IPS DF 6.9 (cell line): ENCODE results near the gene NSMCE1.

Experiments
- DNase-seq: peaks from one replicate; pipeline ENCODE4 v3.0.0-alpha.2; 2013; ENCODE audit warnings: low read depth, low spot score
- H3K27ac ChIP-seq: one replicate; pipeline ENCODE4 v1.5.1; 2013; ENCODE audit warnings: low read length, control low read depth
- H3K27me3 ChIP-seq: 2 replicates; pipeline ENCODE4 v1.6.1; 2013; ENCODE audit warnings: mild to moderate bottlenecking, low read length; ENCODE audit not compliant: control insufficient read depth, insufficient read depth
- H3K36me3 ChIP-seq: 2 replicates; pipeline ENCODE4 v1.6.1; 2013; ENCODE audit warnings: low read length; ENCODE audit not compliant: control insufficient read depth, insufficient read depth
- H3K4me1 ChIP-seq: 2 replicates; pipeline ENCODE4 v1.6.1; 2013; ENCODE audit warnings: low read length; ENCODE audit not compliant: control insufficient read depth, insufficient read depth
- H3K4me3 ChIP-seq: 2 replicates; pipeline ENCODE4 v1.5.1; 2013; ENCODE audit warnings: mild to moderate bottlenecking, low read length
- H3K9me3 ChIP-seq: 2 replicates; pipeline ENCODE4 v1.6.1; 2013; ENCODE audit warnings: low read length, inconsistent platforms; ENCODE audit not compliant: control insufficient read depth, insufficient read depth
- WGBS: extraction: QIAGEN DNeasy Blood & Tissue Kit; methylation state at CpG from one replicate; pipeline ENCODE4 v1.1.7; 2013; ENCODE audit warnings: mixed read lengths, missing lambda C conversion rate; ENCODE audit not compliant: insufficient read length, insufficient coverage; 5-methylcytosine and 5-hydroxymethylcytosine counted together

The NSMCE1 gene

GRCh38 chr16:27224271-27224737 lies 44.3 kb downstream of the NSMCE1 start:
- no peak for DNase-seq
- Histone ChIP-seq H3K27me3 (no peaks in the 10 kb centered on the region), H3K27ac (no peak overlapping the region), H3K4me3 (no peak overlapping the region), H3K9me3 (no peaks in the 10 kb centered on the region), H3K4me1 (no peaks in the 10 kb centered on the region), H3K36me3 (no peaks in the 10 kb centered on the region; the same call in 1 of the 2 replicates)
- WGBS: no CpG with 5 or more reads among the region's 14 CpGs

DNA sequence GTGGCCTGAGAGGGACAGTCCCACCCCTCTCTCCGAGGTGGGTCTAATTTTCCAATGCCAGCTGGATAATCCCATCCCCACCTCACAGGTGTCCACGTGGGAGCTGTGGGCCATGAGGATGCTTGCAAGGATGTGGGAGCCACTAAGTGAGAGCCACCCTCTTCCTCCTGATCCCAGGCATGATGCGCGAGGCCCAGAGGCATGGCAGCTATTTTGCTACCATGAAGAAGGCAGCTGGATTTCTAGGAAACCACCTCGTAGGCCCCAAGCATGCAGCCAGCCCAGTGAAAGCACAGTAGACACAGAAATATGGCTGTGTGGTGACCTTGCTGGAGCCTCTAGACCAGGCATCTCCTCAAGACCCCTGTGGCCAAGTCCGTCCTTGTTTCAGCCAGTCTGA lies 44.9 kb downstream of the NSMCE1 start:
- WGBS: no CpG with 5 or more reads among the region's 6 CpGs
- H3K9me3 ChIP-seq: no peaks in the 10 kb centered on the region
- no peak overlapping the region for H3K27ac ChIP-seq
- no peak for DNase-seq
- H3K36me3 ChIP-seq: no peaks in the 10 kb centered on the region; the same call in 1 of the 2 replicates
- H3K27me3 ChIP-seq: no peaks in the 10 kb centered on the region
- H3K4me1 ChIP-seq: no peaks in the 10 kb centered on the region
- no peak overlapping the region for H3K4me3 ChIP-seq

DNA sequence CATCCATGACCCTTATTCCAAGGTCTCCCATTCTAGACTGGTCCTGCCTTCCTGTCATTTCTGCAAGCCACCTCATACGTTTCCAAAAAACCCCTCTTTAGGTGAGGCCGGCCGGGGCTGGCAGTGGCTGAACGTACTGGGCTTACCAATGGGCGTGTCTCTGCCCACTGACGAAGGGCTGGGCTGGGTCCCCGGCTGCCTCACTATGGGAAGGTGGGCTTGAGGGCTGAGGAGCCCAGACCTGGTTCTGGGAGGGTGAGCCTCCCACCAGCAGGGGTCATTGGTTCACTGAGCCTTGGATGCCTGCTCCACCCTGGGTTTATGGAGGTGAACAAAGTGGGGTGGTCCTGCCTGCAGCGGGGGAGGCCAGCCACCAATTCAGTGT lies 45.4 kb downstream of the NSMCE1 start:
- H3K27ac ChIP-seq: no peak overlapping the region
- no peaks in the 10 kb centered on the region; the same call in 1 of the 2 replicates for H3K36me3 ChIP-seq
- no peaks in the 10 kb centered on the region for H3K9me3 ChIP-seq
- no peak overlapping the region for H3K4me3 ChIP-seq
- H3K4me1 ChIP-seq: no peaks in the 10 kb centered on the region
- WGBS: no CpG with 5 or more reads among the region's 8 CpGs
- H3K27me3 ChIP-seq: no peaks in the 10 kb centered on the region
- no peak for DNase-seq

DNA sequence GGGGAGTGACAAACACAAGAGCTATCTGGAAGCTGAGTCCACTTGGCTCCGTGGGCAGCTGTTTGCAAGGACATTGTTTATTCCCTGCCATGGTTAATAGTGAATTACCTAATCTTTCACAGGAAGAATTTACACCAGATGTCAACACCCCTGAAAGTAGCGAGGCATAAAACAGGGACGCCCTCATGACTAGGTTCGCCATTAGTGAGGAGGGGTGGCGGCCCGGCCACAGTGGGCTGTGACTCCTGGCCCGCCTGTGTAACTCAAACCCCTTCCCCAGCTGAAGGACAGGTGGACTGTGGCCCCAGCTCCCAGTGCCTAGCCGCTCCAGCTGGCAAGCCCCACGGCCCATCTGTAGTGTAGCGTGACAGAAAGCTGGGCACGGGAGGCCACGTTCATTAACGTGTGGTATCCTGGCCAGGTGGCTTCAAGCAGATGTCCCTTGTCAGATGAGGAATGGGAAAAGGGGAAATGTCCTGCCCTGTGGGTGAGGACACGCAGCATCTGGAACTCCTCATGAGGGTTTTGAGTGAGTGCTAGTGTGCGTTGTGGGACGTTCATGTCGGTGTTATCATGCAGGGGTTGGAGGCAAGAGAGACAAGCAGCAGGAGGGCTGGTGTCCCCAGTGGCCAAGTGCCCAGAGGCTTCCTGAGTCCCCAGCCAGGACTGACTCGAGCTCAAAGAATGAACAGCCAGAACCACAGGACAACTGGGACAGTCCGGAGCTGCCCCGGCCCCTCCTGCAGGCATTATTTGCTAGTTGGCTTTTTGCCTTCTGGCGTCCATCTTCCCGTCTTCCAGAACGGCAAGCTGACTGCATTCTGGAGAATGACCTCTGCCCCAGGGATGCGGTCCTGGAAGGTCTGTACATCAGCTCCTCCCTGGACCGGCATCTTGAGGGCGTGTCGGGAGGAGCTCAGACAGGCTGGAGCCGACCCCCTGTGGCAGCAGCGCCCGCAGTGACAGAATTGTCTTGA lies 46.0 kb downstream of the NSMCE1 start:
- no CpG with 5 or more reads among the region's 30 CpGs for WGBS
- Histone ChIP-seq H3K4me1 (no peaks in the 10 kb centered on the region), H3K27ac (no peak overlapping the region)

GRCh38 chr16:27221576-27222248 lies 46.9 kb downstream of the NSMCE1 start:
- no peak for DNase-seq
- no CpG with 5 or more reads among the region's 8 CpGs for WGBS
- no peaks in the 10 kb centered on the region; the same call in 1 of the 2 replicates for H3K36me3 ChIP-seq
- no peaks in the 10 kb centered on the region for H3K4me1 ChIP-seq
- no peak overlapping the region for H3K27ac ChIP-seq
- H3K4me3 ChIP-seq: no peak overlapping the region
- H3K27me3 ChIP-seq: no peaks in the 10 kb centered on the region
- H3K9me3 ChIP-seq: no peaks in the 10 kb centered on the region

More for the DNA sequence above, 46.0 kb downstream of the NSMCE1 start:
- Histone ChIP-seq H3K36me3 (no peaks in the 10 kb centered on the region; the same call in 1 of the 2 replicates), H3K9me3 (no peaks in the 10 kb centered on the region), H3K4me3 (no peak overlapping the region), H3K27me3 (no peaks in the 10 kb centered on the region)
- DNase-seq: no peak

DNA sequence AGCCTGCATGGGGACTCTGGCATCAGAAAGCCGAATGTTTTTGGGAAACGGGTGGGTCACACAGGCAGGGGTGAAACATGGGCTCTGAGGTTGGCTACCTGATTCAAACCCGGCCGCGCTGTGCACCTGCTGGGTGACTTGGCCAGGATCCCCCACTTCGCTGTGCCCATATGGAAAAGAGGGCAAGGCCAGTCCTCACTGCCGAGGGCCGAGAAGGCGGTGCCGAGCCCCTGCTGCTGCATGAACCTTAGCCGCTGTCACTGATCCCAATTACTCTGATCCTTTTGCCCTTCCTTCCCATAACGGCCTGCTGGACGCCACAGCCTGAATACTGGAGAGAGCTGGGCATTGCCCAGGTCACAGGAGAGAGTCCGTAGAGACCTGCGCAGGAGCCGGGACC lies 47.6 kb downstream of the NSMCE1 start:
- H3K27ac ChIP-seq: no peak overlapping the region
- H3K27me3 ChIP-seq: no peaks in the 10 kb centered on the region
- no CpG with 5 or more reads among the region's 16 CpGs for WGBS
- H3K4me3 ChIP-seq: no peak overlapping the region
- H3K4me1 ChIP-seq: no peaks in the 10 kb centered on the region
- H3K36me3 ChIP-seq: no peaks in the 10 kb centered on the region; the same call in 1 of the 2 replicates
- no peak for DNase-seq
- no peaks in the 10 kb centered on the region for H3K9me3 ChIP-seq

- Histone ChIP-seq H3K27ac (no peak overlapping the region), H3K4me1 (no peaks in the 10 kb centered on the region), H3K36me3 (peaks cover 2% of the 10 kb centered on the region; the same call in 1 of the 2 replicates), H3K9me3 (no peaks in the 10 kb centered on the region), H3K27me3 (no peaks in the 10 kb centered on the region), H3K4me3 (no peak overlapping the region)
- WGBS: no CpG with 5 or more reads among the region's 8 CpGs
- no peak for DNase-seq
Measured at GRCh38 chr16:27220527-27220926, 48.0 kb downstream of the NSMCE1 start.

GRCh38 chr16:27220120-27220519 lies 48.5 kb downstream of the NSMCE1 start:
- no peaks in the 10 kb centered on the region for H3K4me1 ChIP-seq
- H3K36me3 ChIP-seq: peaks cover 2% of the 10 kb centered on the region; the same call in 1 of the 2 replicates
- H3K27me3 ChIP-seq: no peaks in the 10 kb centered on the region
- no peak for DNase-seq
- H3K4me3 ChIP-seq: no peak overlapping the region
- H3K9me3 ChIP-seq: no peaks in the 10 kb centered on the region
- no peak overlapping the region for H3K27ac ChIP-seq
- WGBS: no CpG with 5 or more reads among the region's 9 CpGs

GRCh38 chr16:27219161-27219560 lies 49.4 kb downstream of the NSMCE1 start:
- no peak overlapping the region for H3K27ac ChIP-seq
- WGBS: no CpG with 5 or more reads among the region's 10 CpGs

GRCh38 chr16:27218756-27219155 lies 49.8 kb downstream of the NSMCE1 start:
- Histone ChIP-seq H3K9me3 (no peaks in the 10 kb centered on the region), H3K4me3 (no peak overlapping the region), H3K4me1 (no peaks in the 10 kb centered on the region), H3K36me3 (peaks cover 2% of the 10 kb centered on the region; the same call in 1 of the 2 replicates), H3K27ac (no peak overlapping the region), H3K27me3 (no peaks in the 10 kb centered on the region)
- no peak for DNase-seq
- WGBS: no CpG with 5 or more reads among the region's 9 CpGs

More at GRCh38 chr16:27219161-27219560, 49.4 kb downstream of the NSMCE1 start:
- H3K27me3 ChIP-seq: no peaks in the 10 kb centered on the region
- peaks cover 2% of the 10 kb centered on the region; the same call in 1 of the 2 replicates for H3K36me3 ChIP-seq
- H3K4me3 ChIP-seq: no peak overlapping the region
- H3K9me3 ChIP-seq: no peaks in the 10 kb centered on the region
- no peaks in the 10 kb centered on the region for H3K4me1 ChIP-seq
- no peak for DNase-seq
